RWPE1 (cell line): ENCODE results near the gene MRGPRG.

Experiments used
- CTCF ChIA-PET: fragments of 350-600 bp; sonication (Branson Sonifier 250); formaldehyde crosslinking; extraction: SDS; loops from one replicate; lab custom pipeline; 2021; lab: Yijun Ruan, JAX
- POLR2A ChIA-PET: fragments of 400-600 bp; formaldehyde crosslinking; extraction: SDS; loops from one replicate; lab custom pipeline; 2020; ENCODE audit warnings: antibody characterized with exemption; ENCODE audit not compliant: low non-redundant PET; lab: Yijun Ruan, JAX
- DNase-seq: peaks from one replicate; pipeline ENCODE4 v3.0.0; 2012; ENCODE audit warnings: low spot score
- H3K27ac ChIP-seq: fragments of 450-650 bp; 2 replicates; pipeline ENCODE4 v1.5.1; 2017
- TF ChIP-seq, protein P1 (sequence below): fragments of 450-650 bp; conservative IDR thresholded peaks from 2 replicates; pipeline ENCODE4 v1.5.1; 2017; ENCODE audit warnings: low read depth, mild to moderate bottlenecking

The MRGPRG gene

DNA sequence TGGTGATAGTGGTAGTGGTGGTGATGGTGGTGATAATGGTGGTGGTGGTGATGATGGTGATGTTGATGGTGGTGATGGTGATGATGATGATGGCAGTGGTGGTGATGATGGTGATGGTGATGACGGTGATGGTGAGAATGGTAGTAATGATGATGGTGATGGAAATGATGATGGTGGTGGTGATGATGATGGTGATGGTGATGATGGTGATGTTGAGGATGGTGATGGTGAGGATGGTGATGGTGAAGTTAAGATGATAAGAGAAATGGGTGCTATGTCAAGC, 11.8 kb downstream of the MRGPRG start:
- H3K27ac ChIP-seq = no peak overlapping the region
- POLR2A ChIA-PET = interaction anchor here (1.0 kb wide), 1 partner anchor 9 kb away, joined by 3 read pairs; no protein-coding TSS in a partner anchor
- no peak for DNase-seq
- CTCF ChIA-PET = no interaction called here
- TF ChIP-seq, protein P1, sequence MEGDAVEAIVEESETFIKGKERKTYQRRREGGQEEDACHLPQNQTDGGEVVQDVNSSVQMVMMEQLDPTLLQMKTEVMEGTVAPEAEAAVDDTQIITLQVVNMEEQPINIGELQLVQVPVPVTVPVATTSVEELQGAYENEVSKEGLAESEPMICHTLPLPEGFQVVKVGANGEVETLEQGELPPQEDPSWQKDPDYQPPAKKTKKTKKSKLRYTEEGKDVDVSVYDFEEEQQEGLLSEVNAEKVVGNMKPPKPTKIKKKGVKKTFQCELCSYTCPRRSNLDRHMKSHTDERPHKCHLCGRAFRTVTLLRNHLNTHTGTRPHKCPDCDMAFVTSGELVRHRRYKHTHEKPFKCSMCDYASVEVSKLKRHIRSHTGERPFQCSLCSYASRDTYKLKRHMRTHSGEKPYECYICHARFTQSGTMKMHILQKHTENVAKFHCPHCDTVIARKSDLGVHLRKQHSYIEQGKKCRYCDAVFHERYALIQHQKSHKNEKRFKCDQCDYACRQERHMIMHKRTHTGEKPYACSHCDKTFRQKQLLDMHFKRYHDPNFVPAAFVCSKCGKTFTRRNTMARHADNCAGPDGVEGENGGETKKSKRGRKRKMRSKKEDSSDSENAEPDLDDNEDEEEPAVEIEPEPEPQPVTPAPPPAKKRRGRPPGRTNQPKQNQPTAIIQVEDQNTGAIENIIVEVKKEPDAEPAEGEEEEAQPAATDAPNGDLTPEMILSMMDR = no peak

DNA sequence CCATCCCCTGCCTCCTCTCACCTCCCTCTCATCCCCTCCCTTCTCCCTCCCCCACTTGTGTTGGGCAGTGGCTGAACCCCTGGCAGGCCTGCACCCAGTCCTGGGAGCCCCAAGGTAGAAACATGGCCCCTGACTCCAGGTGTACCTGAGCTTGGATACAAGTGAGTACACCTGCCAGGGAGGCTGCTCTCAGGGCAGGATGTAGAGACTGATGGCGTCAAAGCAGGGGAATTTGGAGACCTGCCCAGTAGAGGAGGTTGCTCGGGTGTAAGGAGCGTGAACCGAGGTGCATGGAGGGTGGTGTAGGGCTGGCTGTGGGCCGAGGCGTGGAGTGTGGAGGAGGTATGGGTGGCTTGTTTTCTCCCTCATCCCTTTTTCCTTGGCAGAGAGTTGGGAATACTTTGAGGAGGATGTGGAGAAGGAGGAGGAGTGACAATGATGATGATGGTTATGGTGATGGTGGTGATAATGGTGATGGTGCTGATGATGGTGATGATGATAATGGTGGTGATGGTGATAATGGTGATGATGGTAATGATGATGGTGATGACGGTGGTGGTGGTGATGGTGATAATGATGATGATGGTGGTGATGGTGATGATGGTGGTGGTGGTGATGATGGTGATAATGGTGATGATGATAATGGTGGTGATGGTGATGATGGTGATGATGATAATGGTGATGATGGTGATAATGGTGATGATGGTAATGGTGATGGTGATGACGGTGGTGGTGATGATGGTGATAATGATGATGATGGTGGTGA, 12.3 kb downstream of the MRGPRG start:
- no peak overlapping the region for H3K27ac ChIP-seq
- CTCF ChIA-PET = no interaction called here
- POLR2A ChIA-PET = no interaction called here
- TF ChIP-seq, protein P1 = no peak
- DNase-seq = no peak

DNA sequence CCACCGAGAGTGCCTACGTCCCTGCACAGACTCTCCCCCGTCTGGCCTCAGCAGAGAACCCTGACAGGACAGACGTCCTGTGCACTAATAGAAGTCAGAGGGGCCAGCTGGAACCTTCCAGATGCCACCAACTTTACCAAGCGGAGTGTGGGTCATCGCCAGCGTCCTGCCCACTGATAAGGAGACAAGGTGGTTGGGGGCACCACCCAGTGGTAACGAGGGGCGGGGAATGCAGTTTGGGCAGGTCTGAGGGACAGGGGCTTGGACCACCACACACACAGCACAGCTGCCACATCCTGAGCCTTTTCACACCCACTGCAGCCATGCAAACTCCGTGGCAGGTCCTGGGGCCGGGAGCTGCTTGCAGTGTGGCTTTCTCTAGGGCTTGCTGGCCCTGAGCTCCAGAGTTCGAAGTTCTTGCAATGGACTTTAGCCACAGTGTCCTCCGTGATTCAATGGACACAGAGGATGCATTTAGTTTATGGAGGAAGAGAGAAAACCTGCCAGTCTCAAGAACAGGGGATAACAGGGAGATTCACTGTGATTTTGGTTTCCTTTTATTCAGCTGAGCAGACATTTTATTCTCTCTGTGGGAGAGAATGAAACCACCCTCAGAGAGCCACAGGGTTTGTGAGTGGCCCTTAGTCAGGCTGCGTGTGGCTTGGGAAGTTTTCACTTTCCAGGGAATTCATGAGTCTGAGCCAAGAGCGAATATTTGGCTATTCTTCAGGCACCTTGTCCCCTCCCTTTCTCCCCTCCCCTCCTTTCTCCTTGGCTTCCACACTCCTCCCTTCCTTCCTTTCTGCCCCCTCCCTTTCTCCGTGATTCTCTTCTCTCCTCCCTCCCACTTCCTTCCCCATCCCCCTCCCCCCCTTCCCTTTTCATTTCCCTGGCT, 13.1 kb downstream of the MRGPRG start:
- CTCF ChIA-PET = interaction anchor here (1.7 to 2.1 kb wide), 2 partner anchors 10 to 11 kb away, joined by 5 to 8 read pairs; no protein-coding TSS in a partner anchor

DNA sequence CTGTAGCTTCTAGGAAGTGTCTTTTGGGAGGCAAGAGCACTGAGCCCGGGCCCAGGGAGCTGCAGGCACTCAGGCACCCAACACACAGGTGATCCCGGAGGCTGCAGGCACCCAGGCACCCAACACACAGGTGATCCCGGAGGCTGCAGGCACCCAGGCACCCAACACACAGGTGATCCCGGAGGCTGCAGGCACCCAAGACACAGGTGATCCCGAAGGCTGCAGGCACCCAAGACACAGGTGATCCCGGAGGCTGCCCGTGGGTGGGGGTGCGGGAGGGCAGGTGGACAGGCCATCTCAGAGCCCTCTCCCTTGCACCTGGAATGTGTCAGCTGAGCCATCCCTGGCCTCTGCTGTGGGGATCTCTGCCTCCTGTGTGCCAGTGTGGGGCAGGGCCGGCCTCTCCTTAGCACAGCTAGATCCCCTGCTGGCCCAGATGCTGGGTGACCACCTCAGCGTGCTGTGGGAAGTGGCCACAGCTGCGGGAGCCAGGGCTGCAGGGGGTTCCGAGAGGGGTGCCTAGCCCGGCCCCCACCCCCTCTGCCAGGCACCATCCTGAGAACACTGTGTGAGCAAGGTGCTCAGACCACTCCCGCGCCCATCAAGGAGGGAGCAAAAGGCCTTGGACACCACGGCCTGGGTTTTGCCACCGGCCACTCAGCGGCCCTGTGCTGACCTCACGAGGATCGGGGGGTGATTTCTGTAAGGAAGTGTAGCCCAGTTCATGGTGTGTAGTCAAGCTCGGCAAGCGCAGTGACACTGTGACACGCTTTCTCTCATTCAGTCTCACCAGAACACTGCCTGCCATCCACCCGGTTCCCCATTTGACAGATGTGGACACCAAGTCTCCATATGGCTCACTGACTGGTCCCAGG, 14.2 kb downstream of the MRGPRG start:
- H3K27ac ChIP-seq = no peak overlapping the region
- DNase-seq = no peak
- CTCF ChIA-PET = interaction anchor here (0.6 to 2.1 kb wide), 4 partner anchors 9 to 906 kb away, joined by 3 to 8 read pairs (median 4); no protein-coding TSS in a partner anchor
- POLR2A ChIA-PET = no interaction called here
- TF ChIP-seq, protein P1 = no peak

More for the DNA sequence above, 13.1 kb downstream of the MRGPRG start:
- POLR2A ChIA-PET = no interaction called here
- no peak for DNase-seq
- H3K27ac ChIP-seq = no peak overlapping the region
- TF ChIP-seq, protein P1 = no peak

DNA sequence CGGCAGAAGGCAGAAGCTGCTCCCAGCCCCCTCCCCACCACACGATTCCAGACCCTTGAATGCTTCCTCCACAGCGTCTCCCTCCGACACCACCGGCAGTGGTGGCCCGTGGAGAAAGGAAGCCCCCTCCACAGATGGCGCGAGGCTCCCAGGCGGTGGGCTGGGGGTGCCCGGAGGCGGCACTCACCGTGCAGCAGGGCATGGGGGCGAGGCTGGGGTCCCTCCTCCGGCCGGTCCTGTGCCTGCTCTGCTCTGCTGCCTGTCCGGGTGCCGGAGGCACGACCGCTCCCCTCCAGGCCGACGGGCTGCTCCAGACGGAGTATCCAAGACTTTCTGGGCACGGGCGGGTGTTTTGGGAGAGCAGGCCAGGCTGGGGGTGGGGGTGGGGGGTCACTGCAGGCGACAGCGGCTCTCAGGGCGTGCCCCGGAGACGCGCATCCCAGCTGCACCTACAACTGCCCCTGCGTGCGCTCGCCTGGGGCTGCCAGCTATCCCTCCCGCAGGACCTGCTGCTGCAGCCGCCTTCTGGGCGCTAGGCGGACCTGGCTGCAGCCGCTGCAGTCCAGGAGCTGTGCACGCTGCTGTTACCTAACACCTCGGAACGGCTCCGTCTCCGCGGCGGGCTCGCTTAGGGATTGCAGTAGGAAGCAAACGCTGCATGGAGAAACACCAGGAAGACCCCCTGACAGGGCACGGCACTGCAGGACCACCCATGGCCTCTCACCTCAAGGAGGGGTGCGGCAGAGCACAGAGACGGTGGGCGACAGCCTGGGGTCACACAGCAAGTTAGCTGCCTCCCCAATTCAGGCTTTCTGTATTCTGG, 15.2 kb downstream of the MRGPRG start:
- ChIA-PET POLR2A (no interaction called here), CTCF (interaction anchor here (0.6 to 2.1 kb wide), 2 partner anchors 8 to 131 kb away, joined by 3 to 8 read pairs; no protein-coding TSS in a partner anchor)
- peak; percentile 11 for DNase-seq
- H3K27ac ChIP-seq = no peak overlapping the region
- TF ChIP-seq, protein P1 = no peak
